HepG2 (cell line): ENCODE measurements around the gene PSD4. TPM values are rescaled to one million over a fixed set of nuclear protein-coding genes. Genes with fewer than 3 reads are reported as not detected.

Source experiments
- ATAC-seq: fragments of 200-7000 bp; cut with Tn5 transposase; 3 replicates; pipeline ENCODE4 v1.9.1; 2020; ENCODE audit warnings: mild to moderate bottlenecking, moderate library complexity
- BruUV-seq: library from RNA; stranded (reverse); fragments of 400-500 nt; replicated peaks from 2 replicates; lab custom pipeline; 2021; lab: Mats Ljungman, UMichigan
- CTCF ChIA-PET: fragments of 300-600 bp; formaldehyde crosslinking; extraction: SDS; loops from one replicate; lab custom pipeline; 2021; ENCODE audit warnings: low total read pairs, inconsistent platforms, low intra/inter-chr PET ratio; lab: Yijun Ruan, JAX
- POLR2A ChIA-PET: fragments of 350-600 bp; sonication (Branson Sonifier 250); formaldehyde crosslinking; loops from one replicate; lab custom pipeline; 2020; ENCODE audit warnings: antibody characterized with exemption, inconsistent platforms; lab: Yijun Ruan, JAX
- DNase-seq: peaks from one replicate; pipeline ENCODE4 v3.0.0-alpha.2; 2015; ENCODE audit warnings: low spot score
- FAIRE-seq: peaks from 3 replicates; lab custom pipeline; 2011; peaks lifted over from hg19 to GRCh38; lab: Jason Lieb, UNC
- H2AFZ ChIP-seq: one replicate; pipeline ENCODE4 v1.6.1; 2011; ENCODE audit warnings: low read length, inconsistent platforms
- H3K27ac ChIP-seq: fragments of 300-600 bp; 3 replicates; pipeline ENCODE4 v1.8.0; 2011; ENCODE audit warnings: mixed run types, mild to moderate bottlenecking, mixed read lengths, low read length, inconsistent platforms; ENCODE audit not compliant: insufficient read depth; ENCODE audit errors: extremely low read length
- H3K27me3 ChIP-seq, 2 experiments: fragments of 200-600 bp in 1 of 2; 2 replicates in 1 of 2; 3 replicates in 1 of 2; pipeline versions ENCODE4 v1.6.0 to v1.8.0; 2011; ENCODE audit warnings: low read length in 2 of 2, mild to moderate bottlenecking in 2 of 2, moderate library complexity in 2 of 2, inconsistent platforms in 1 of 2; ENCODE audit not compliant: insufficient read depth in 2 of 2, control insufficient read depth in 1 of 2
- H3K36me3 ChIP-seq, 2 experiments: fragments of 200-600 bp in 1 of 2; replicated peaks in 1 of 2; 2 replicates in 1 of 2; 3 replicates in 1 of 2; pipeline versions ENCODE4 v1.5.1 to v1.8.0; 2011; ENCODE audit warnings: low read length in 2 of 2, inconsistent platforms in 1 of 2; ENCODE audit not compliant: insufficient read depth in 2 of 2, control insufficient read depth in 1 of 2
- H3K4me1 ChIP-seq: 2 replicates; pipeline ENCODE4 v1.5.1; 2012; ENCODE audit warnings: low read length, inconsistent platforms; ENCODE audit not compliant: insufficient read depth
- H3K4me2 ChIP-seq: 2 replicates; pipeline ENCODE4 v1.6.0; 2011; ENCODE audit warnings: low read depth, low read length, inconsistent platforms
- H3K4me3 ChIP-seq, 3 experiments: fragments of 200-600 bp in 1 of 3; sonication (generic), shearing (Covaris generic) in 1 of 3; replicated peaks in 1 of 3; 2 replicates each; pipeline ENCODE4 v1.5.1; 2011 to 2016; ENCODE audit warnings: low read length in 3 of 3, inconsistent platforms in 2 of 3, low read depth in 2 of 3, mild to moderate bottlenecking in 2 of 3, control low read depth in 1 of 3, mixed read lengths in 1 of 3; ENCODE audit not compliant: insufficient read depth in 1 of 3
- H3K79me2 ChIP-seq: one replicate; pipeline ENCODE4 v1.6.1; 2011; ENCODE audit warnings: low read length, inconsistent platforms; ENCODE audit not compliant: insufficient read depth
- H3K9ac ChIP-seq: 2 replicates; pipeline ENCODE4 v1.6.0; 2011; ENCODE audit warnings: mild to moderate bottlenecking, low read depth, low read length, inconsistent platforms; ENCODE audit not compliant: insufficient read depth
- H3K9me3 ChIP-seq: 2 replicates; pipeline ENCODE4 v1.5.1; 2012; ENCODE audit warnings: mild to moderate bottlenecking, low read length
- H4K20me1 ChIP-seq: 2 replicates; pipeline ENCODE4 v1.6.0; 2011; ENCODE audit warnings: inconsistent platforms, mild to moderate bottlenecking, low read length, moderate library complexity; ENCODE audit not compliant: insufficient read depth
- BHLHE40 ChIP-seq: IDR thresholded peaks from 2 replicates; pipeline ENCODE4 v1.6.1; 2011; ENCODE audit warnings: low read length, improper control_type of control experiment
- CAMTA2 ChIP-seq: sonication (generic); formaldehyde crosslinking; IDR thresholded peaks from 2 replicates; pipeline ENCODE4 v1.4.0; 2020; ENCODE audit warnings: mild to moderate bottlenecking, missing genetic modification reagents, borderline replicate concordance
- CREB1 ChIP-seq, 2 experiments: fragments of 450-650 bp in 1 of 2; IDR thresholded peaks; 2 replicates each; pipeline ENCODE4 v1.6.1; 2016 to 2017; ENCODE audit warnings: control low read depth in 1 of 2, mild to moderate bottlenecking in 1 of 2, missing compliant biosample characterization in 1 of 2, missing genetic modification characterization in 1 of 2
- EEA1 ChIP-seq: sonication (generic); formaldehyde crosslinking; IDR thresholded peaks from 2 replicates; pipeline ENCODE4 v1.5.1; 2020; ENCODE audit warnings: mild to moderate bottlenecking, missing genetic modification reagents, borderline replicate concordance
- GFI1 ChIP-seq: sonication (generic); formaldehyde crosslinking; IDR thresholded peaks from 2 replicates; pipeline ENCODE4 v1.5.0; 2020; ENCODE audit warnings: missing genetic modification reagents, mild to moderate bottlenecking, borderline replicate concordance
- HNRNPUL1 ChIP-seq: fragments of 200-400 bp; formaldehyde crosslinking; IDR thresholded peaks from 2 replicates; pipeline ENCODE4 v1.6.1; 2017; ENCODE audit warnings: low read depth, mild to moderate bottlenecking, low read length, moderate library complexity
- JUND ChIP-seq: sonication (generic); formaldehyde crosslinking; IDR thresholded peaks from 2 replicates; pipeline ENCODE4 v1.8.0; 2022; ENCODE audit warnings: mild to moderate bottlenecking, missing genetic modification reagents
- MXD4 ChIP-seq: IDR thresholded peaks from 2 replicates; pipeline ENCODE4 v1.6.1; 2016; ENCODE audit warnings: mild to moderate bottlenecking, missing biosample characterization, missing genetic modification reagents
- NCOA1 ChIP-seq: sonication (generic); formaldehyde crosslinking; IDR thresholded peaks from 2 replicates; pipeline ENCODE4 v1.9.0; 2021; ENCODE audit warnings: missing genetic modification reagents
- NFRKB ChIP-seq: fragments of 450-650 bp; IDR thresholded peaks from 2 replicates; pipeline ENCODE4 v1.6.1; 2017
- POLR2A ChIP-seq, 2 experiments: IDR thresholded peaks; 2 replicates each; pipeline ENCODE4 v1.6.1; 2011; ENCODE audit warnings: low read depth in 2 of 2, low read length in 2 of 2, mild to moderate bottlenecking in 1 of 2, moderate library complexity in 1 of 2; ENCODE audit not compliant: insufficient read depth in 1 of 2
- RXRA ChIP-seq: sonication (generic); formaldehyde crosslinking; IDR thresholded peaks from 2 replicates; pipeline ENCODE4 v1.5.1; 2020; ENCODE audit warnings: missing genetic modification reagents
- SIN3B ChIP-seq: fragments of 150-350 bp; IDR thresholded peaks from 2 replicates; pipeline ENCODE4 v1.6.1; 2014; ENCODE audit warnings: low read length
- ZNF644 ChIP-seq: IDR thresholded peaks from 2 replicates; pipeline ENCODE4 v1.6.1; 2016; ENCODE audit warnings: low read depth
- ZNF652 ChIP-seq: IDR thresholded peaks from 2 replicates; pipeline ENCODE4 v1.6.1; 2016; ENCODE audit warnings: low read depth, borderline replicate concordance
- WGBS: methylation state at CpG from one replicate; pipeline ENCODE4 v1.1.6; 2017; ENCODE audit warnings: low lambda C conversion rate; 5-methylcytosine and 5-hydroxymethylcytosine counted together
- in situ Hi-C: cut with HindIII; loops from 2 replicates; pipeline ENCODE4 v1.10.0; 2017; ENCODE audit warnings: low pct_unique_long_range_greater_than_20kb; ENCODE audit not compliant: extremely low pct_ligation_motif_present
- intact Hi-C: fragments of 100-400 bp; cut with micrococcal nuclease; formaldehyde crosslinking; loops from one replicate; pipeline ENCODE4 v1.10.0; 2022; ENCODE audit not compliant: unreplicated experiment
- polyA plus RNA-seq, 8 experiments: library from polyadenylated mRNA; depleted of rRNA in 3 of 8; stranded (reverse) in 7 of 8; unstranded in 1 of 8; fragments of >200 nt; fragmentation: Illumina TruSeq in 4 of 8; extraction: Trizol in 4 of 8; gene quantifications; 2 replicates each; pipeline versions ENCODE4 v1.2.1 to v1.2.3, GENCODE V29; 2011 to 2016; ENCODE audit warnings: low read depth in 4 of 8, missing spikeins in 1 of 8, mixed read lengths in 1 of 8; ENCODE audit not compliant: insufficient read depth in 1 of 8
- total RNA-seq, 5 experiments: library from RNA; depleted of rRNA; stranded (reverse); fragments of >200 nt; fragmentation: Illumina TruSeq; extraction: Trizol; gene quantifications; 2 replicates each; pipeline ENCODE4 v1.2.3, GENCODE V29; 2016; ENCODE audit warnings: low read depth in 1 of 5
- TF ChIP-seq, protein P1 (sequence below): sonication (generic); formaldehyde crosslinking; IDR thresholded peaks from 2 replicates; pipeline ENCODE4 v1.5.0; 2020; ENCODE audit warnings: mild to moderate bottlenecking, missing genetic modification reagents
- TF ChIP-seq, protein P2 (sequence below): conservative IDR thresholded peaks from 2 replicates; pipeline ENCODE4 v1.6.1; 2018; ENCODE audit warnings: missing genetic modification reagents

The PSD4 gene
- total and polyA plus RNA-seq, 2 of the 13 experiments (the other 11 are each of a cell fraction or from before 2014, with no cell fraction given) = 5.8 to 9.4 TPM

DNA sequence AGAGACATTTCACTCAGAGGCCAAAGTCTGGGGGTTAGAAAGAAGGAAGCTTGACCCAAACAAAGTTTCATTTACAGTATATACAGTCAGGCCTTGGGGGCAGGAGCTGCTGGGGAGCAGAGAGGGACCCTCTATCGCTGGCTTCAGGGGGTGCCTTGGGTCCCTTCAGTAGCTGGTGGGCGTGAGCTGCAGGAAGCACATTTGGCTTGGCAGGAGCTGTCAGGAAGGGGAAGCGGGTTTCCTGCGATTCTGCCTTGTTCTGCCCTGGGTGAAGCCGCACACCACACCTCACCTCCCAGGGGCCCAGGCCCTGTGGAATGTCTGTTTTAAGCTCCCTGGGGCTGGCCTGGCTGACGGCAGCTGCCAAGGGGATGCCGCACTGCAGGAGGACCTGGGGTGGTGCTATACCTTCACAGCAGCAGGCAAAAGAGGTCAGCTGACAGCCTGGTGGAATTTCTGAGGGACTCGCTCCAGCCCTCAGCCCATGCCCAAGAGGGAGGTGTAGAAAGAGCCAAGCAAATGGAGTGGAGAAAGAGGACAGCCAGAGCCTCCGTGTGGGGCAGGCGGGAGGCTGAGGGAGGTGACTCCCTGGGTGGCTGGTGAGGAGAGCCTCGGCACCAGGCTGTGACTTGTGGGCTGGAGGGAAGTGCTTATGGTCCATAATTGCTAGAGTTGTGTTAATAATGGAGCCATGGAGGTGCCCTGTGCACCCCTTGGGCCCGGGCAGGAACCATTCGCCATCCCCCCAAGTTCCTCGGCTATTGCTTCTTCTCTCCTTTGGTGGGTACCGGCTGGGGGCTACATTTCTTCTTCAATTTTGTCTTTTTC is 43.9 kb downstream of the PSD4 start (continued):
- TF ChIP-seq, protein P1, sequence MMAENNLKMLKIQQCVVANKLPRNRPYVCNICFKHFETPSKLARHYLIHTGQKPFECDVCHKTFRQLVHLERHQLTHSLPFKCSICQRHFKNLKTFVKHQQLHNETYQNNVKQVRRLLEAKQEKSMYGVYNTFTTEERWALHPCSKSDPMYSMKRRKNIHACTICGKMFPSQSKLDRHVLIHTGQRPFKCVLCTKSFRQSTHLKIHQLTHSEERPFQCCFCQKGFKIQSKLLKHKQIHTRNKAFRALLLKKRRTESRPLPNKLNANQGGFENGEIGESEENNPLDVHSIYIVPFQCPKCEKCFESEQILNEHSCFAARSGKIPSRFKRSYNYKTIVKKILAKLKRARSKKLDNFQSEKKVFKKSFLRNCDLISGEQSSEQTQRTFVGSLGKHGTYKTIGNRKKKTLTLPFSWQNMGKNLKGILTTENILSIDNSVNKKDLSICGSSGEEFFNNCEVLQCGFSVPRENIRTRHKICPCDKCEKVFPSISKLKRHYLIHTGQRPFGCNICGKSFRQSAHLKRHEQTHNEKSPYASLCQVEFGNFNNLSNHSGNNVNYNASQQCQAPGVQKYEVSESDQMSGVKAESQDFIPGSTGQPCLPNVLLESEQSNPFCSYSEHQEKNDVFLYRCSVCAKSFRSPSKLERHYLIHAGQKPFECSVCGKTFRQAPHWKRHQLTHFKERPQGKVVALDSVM = peak; percentile 52; the same call in 1 of the 2 replicates
- peak in 1 of 2 experiments; percentile 48; a peak in 2 of 4 replicates for TF ChIP-seq POLR2A (IDR thresholded peaks at IDR 0.05; ENCODE audit: insufficient read depth in 1 of 2, low read depth in 2 of 2, low read length in 2 of 2)
- TF ChIP-seq JUND (CRISPR knock-in tag) = peak; percentile 36; the same call in 1 of the 2 replicates

DNA sequence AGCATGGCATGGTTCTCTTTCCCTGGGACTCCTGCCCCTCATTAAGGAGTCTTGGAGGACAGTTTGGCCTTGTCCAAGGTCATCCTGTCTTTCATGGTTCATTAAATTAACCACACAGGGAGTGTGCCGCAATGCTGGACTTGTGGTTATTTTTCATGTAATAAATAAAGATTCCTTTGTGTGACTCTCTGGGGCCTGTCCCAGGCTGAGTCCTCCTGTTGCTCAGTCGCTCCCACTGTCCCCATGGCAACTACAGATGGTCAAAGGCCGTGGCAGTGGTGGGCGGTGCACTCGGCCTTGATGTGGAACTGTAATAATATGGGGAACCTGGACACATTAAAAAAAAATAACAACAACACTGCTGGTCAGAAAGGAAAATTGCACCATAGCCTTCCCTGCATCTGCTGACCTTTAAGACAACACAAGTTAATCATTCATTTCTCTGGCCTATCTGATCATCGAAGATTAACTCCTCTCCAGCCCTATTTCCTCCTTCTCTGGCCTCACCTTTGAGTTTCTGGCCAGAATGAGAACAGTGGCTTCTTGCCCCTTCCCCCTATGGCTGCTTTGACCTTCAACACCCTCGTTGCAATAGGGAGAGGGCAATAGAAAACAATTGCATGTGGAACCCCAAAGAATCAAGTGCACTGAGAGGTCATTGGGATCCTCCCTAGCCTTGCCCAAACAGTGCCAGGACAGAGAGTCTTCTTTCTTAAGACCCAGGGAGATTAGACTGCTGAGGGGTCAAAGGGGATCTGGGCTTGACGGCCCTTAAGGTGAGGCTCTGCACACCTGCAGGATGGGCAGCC is 44.7 kb downstream of the PSD4 start:
- Histone ChIP-seq H3K9me3 (no peaks in the 10 kb centered on the region), H3K36me3 (no peaks in the 10 kb centered on the region), H2AFZ (no peak overlapping the region), H3K4me1 (peaks cover 93% of the 10 kb centered on the region), H3K27ac (peak overlapping the region; percentile 97), H3K79me2 (no peaks in the 10 kb centered on the region), H4K20me1 (no peaks in the 10 kb centered on the region), H3K4me2 (peak overlapping the region; percentile 97), H3K27me3 (no peaks in the 10 kb centered on the region; a peak in 1 of 5 replicates), H3K4me3 (peak overlapping the region; percentile 52 to 70 (median 60)), H3K9ac (peak overlapping the region; percentile 92)
- in situ Hi-C loops (no loop called here), intact Hi-C loops (loop anchor here (2.0 to 5.0 kb wide), 3 partner anchors 14 to 64 kb away; no protein-coding TSS in a partner anchor)
- DNase-seq (peak; percentile 97), ATAC-seq (peak; percentile 90), FAIRE-seq (peak; percentile 87)
- ChIA-PET CTCF (no interaction called here), POLR2A (interaction anchor here (1.0 to 3.7 kb wide), 16 partner anchors 13 to 92 kb away, joined by 3 to 19 read pairs (median 6); no protein-coding TSS in a partner anchor)
- no TSS peak for BruUV-seq
- WGBS = under 1% methylated on average over 8 of the region's 8 CpGs
- TF ChIP-seq RXRA (CRISPR knock-in tag) (peak; percentile 63; the same call in 1 of the 2 replicates), NCOA1 (CRISPR knock-in tag) (no peak), BHLHE40 (peak; percentile 44; the same call in 1 of the 2 replicates), MXD4 (CRISPR knock-in tag) (no peak), EEA1 (CRISPR knock-in tag) (no peak), ZNF652 (CRISPR knock-in tag) (peak; percentile 56; the same call in 1 of the 2 replicates), CAMTA2 (CRISPR knock-in tag) (no peak), CREB1 (IDR thresholded peaks at IDR 0.05) (no peak), CREB1 (CRISPR knock-in tag; IDR thresholded peaks at IDR 0.05) (peak; percentile 58; the same call in 1 of the 2 replicates), SIN3B (no peak), ZNF644 (CRISPR knock-in tag) (peak; percentile 50), GFI1 (no peak), NFRKB (no peak), HNRNPUL1 (no peak)
- TF ChIP-seq, protein P2, sequence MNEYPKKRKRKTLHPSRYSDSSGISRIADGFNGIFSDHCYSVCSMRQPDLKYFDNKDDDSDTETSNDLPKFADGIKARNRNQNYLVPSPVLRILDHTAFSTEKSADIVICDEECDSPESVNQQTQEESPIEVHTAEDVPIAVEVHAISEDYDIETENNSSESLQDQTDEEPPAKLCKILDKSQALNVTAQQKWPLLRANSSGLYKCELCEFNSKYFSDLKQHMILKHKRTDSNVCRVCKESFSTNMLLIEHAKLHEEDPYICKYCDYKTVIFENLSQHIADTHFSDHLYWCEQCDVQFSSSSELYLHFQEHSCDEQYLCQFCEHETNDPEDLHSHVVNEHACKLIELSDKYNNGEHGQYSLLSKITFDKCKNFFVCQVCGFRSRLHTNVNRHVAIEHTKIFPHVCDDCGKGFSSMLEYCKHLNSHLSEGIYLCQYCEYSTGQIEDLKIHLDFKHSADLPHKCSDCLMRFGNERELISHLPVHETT (CRISPR knock-in tag) = peak; percentile 47
